Coronary artery (tissue), 2 donors: ENCODE measurements around the gene LGALS16.
"Not testable (repeated sequence)": the region's sequence is repeated elsewhere in the genome, so short reads cannot be mapped to it uniquely, and the experiment has no call there.

ENCODE experiments used
- DNase-seq: peaks from one replicate; pipeline ENCODE4 v3.0.0-alpha.2; 2017; ENCODE audit warnings: low spot score
- H3K27ac ChIP-seq, 2 donors: fragments of 200-600 bp; sonication (generic); one replicate each; pipeline ENCODE4 v1.5.1; 2016 to 2019
- H3K4me3 ChIP-seq: fragments of 200-600 bp; sonication (generic); 2 replicates; pipeline ENCODE4 v1.5.1; 2016; ENCODE audit warnings: mild to moderate bottlenecking, moderate library complexity
- CTCF ChIP-seq: fragments of 200-600 bp; sonication (generic); IDR thresholded peaks from one replicate; pipeline ENCODE4 v1.5.1; 2019; ENCODE audit warnings: antibody characterized with exemption

The LGALS16 gene

GRCh38 chr19:39660661-39661060 lies 4.9 kb downstream of the LGALS16 start:
- H3K27ac ChIP-seq, result no peak overlapping the region
- DNase-seq, result no peak
- H3K4me3 ChIP-seq, result no peak overlapping the region
- TF ChIP-seq CTCF, result no peak

GRCh38 chr19:39661565-39661964 lies 5.9 kb downstream of the LGALS16 start:
- Histone ChIP-seq H3K4me3 (no peak overlapping the region), H3K27ac (no peak overlapping the region)
- DNase-seq, result no peak
- TF ChIP-seq CTCF, result no peak

GRCh38 chr19:39669860-39670259 lies 14.1 kb downstream of the LGALS16 start:
- H3K4me3 ChIP-seq, H3K27ac ChIP-seq, DNase-seq: not testable (repeated sequence)

GRCh38 chr19:39670998-39671397 lies 15.3 kb downstream of the LGALS16 start:
- no peak for TF ChIP-seq CTCF
- Histone ChIP-seq H3K4me3 (no peak overlapping the region), H3K27ac (no peak overlapping the region)
- DNase-seq, result no peak

- TF ChIP-seq CTCF, result no peak
- no peak for DNase-seq
- H3K4me3 ChIP-seq, result no peak overlapping the region
- H3K27ac ChIP-seq, result no peak overlapping the region
Measured at GRCh38 chr19:39671739-39672363, 16.1 kb downstream of the LGALS16 start.

- H3K27ac ChIP-seq, result no peak overlapping the region
- TF ChIP-seq CTCF, result no peak
- H3K4me3 ChIP-seq, result no peak overlapping the region
- no peak for DNase-seq
Measured at GRCh38 chr19:39672473-39672872, 16.8 kb downstream of the LGALS16 start.

GRCh38 chr19:39673862-39674261 lies 18.1 kb downstream of the LGALS16 start:
- not testable (repeated sequence) for H3K4me3 ChIP-seq, H3K27ac ChIP-seq, DNase-seq

GRCh38 chr19:39676004-39676403 lies 20.3 kb downstream of the LGALS16 start:
- no peak for TF ChIP-seq CTCF
- Histone ChIP-seq H3K27ac (no peak overlapping the region), H3K4me3 (no peak overlapping the region)
- no peak for DNase-seq
